ENCODE results near the gene DLG5.

DLG5 gene

GRCh38 chr10:77946084-77946483, 19.5 kb upstream of the DLG5 start:
- no peak for DNase-seq

GRCh38 chr10:77944519-77944918, 18.0 kb upstream of the DLG5 start:
- DNase-seq: no peak

- DNase-seq: peak; percentile 74
Measured at GRCh38 chr10:77943121-77943901, 16.8 kb upstream of the DLG5 start.

GRCh38 chr10:77941790-77942189, 15.2 kb upstream of the DLG5 start:
- no peak for DNase-seq

- DNase-seq: no peak
Measured at GRCh38 chr10:77940627-77941026, 14.1 kb upstream of the DLG5 start.

- no peak for DNase-seq
Measured at GRCh38 chr10:77940225-77940624, 13.7 kb upstream of the DLG5 start.

- DNase-seq: peak; percentile 51
Measured at GRCh38 chr10:77939561-77940001, 13.0 kb upstream of the DLG5 start.

- DNase-seq: no peak
Measured at GRCh38 chr10:77936697-77937567, 10.4 kb upstream of the DLG5 start.

GRCh38 chr10:77932016-77932715, 5.6 kb upstream of the DLG5 start:
- DNase-seq: peak; percentile 72

- DNase-seq: peak; percentile 35
Measured at GRCh38 chr10:77927402-77928246, 1.1 kb upstream of the DLG5 start.

- peak; percentile 17 for DNase-seq
Measured at GRCh38 chr10:77925795-77926565, 575 bp downstream of the DLG5 start.

GRCh38 chr10:77925410-77925794, 1.2 kb downstream of the DLG5 start:
- DNase-seq: no peak

- DNase-seq: no peak
Measured at GRCh38 chr10:77922566-77923179, 3.9 kb downstream of the DLG5 start.

- DNase-seq: no peak
Measured at GRCh38 chr10:77922055-77922454, 4.5 kb downstream of the DLG5 start.

GRCh38 chr10:77921395-77921794, 5.2 kb downstream of the DLG5 start:
- no peak for DNase-seq

- DNase-seq: no peak
Measured at GRCh38 chr10:77920495-77920894, 6.1 kb downstream of the DLG5 start.

GRCh38 chr10:77919713-77920108, 6.8 kb downstream of the DLG5 start:
- DNase-seq: no peak

GRCh38 chr10:77915319-77916105, 11.0 kb downstream of the DLG5 start:
- no peak for DNase-seq

- no peak for DNase-seq
Measured at GRCh38 chr10:77913090-77913489, 13.5 kb downstream of the DLG5 start.

GRCh38 chr10:77912576-77912975, 14.0 kb downstream of the DLG5 start:
- peak; percentile 26 for DNase-seq
